Cardiac fibroblast (primary cell): Measurements from ENCODE around the gene GALNT18.

Experiments
- DNase-seq, 2 donors: peaks; one replicate each; pipeline versions ENCODE4 v3.0.0 to v3.0.0-alpha.2; 2010; ENCODE audit warnings: low read depth in 2 of 2
- H3K4me3 ChIP-seq, 2 donors: replicated peaks in 1 of 2; 1 replicate in 1 of 2; 2 replicates in 1 of 2; pipeline ENCODE4 v1.5.1; 2011; ENCODE audit warnings: low read depth in 2 of 2, low read length in 2 of 2, mild to moderate bottlenecking in 2 of 2, moderate library complexity in 1 of 2
- CTCF ChIP-seq: IDR thresholded peaks from one replicate; pipeline ENCODE4 v1.5.1; 2011; ENCODE audit warnings: low read depth, mild to moderate bottlenecking, low read length, inconsistent platforms

GALNT18 gene

GRCh38 chr11:11580012-11580411 lies 41.8 kb downstream of the GALNT18 start:
- no peak for DNase-seq
- no peak for TF ChIP-seq CTCF
- no peak overlapping the region for H3K4me3 ChIP-seq

GRCh38 chr11:11579012-11579988 lies 42.5 kb downstream of the GALNT18 start:
- no peak overlapping the region for H3K4me3 ChIP-seq
- no peak for TF ChIP-seq CTCF
- no peak for DNase-seq

- H3K4me3 ChIP-seq = no peak overlapping the region
- TF ChIP-seq CTCF = no peak
- no peak for DNase-seq
Observed at GRCh38 chr11:11577932-11578911, 43.6 kb downstream of the GALNT18 start.

DNA sequence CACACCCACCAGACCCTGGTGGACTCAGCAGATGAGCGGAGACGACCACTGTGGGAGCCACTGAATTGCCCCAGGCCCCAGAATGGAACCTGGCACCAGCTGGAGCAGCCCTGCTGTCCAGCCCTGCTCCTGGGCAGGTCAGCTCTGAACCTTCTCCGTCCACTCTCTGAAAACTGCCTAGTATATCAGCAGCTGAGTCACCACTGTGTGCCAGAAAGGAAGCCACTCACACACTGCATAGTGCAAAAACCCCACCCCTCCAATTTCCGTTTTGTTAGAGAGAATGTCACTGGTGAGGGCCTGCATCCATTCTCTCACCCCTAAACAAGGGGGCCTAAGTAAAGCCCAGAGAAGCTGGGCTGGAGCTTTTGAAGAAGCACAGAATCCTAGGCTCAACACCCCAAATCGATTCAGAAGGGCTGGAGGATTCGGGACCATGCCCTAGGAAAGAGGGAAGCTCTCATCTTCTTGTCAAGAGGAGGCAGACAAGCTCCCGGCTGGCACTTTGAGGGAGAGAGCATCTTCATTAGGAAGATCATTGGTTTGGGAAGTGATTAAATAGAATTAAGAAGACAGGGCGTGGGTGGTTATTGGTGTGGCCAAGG lies 44.5 kb downstream of the GALNT18 start:
- no peak for TF ChIP-seq CTCF
- H3K4me3 ChIP-seq = no peak overlapping the region
- peak; percentile 4 to 29 for DNase-seq

GRCh38 chr11:11574373-11575287 lies 47.2 kb downstream of the GALNT18 start:
- no peak for TF ChIP-seq CTCF
- no peak for DNase-seq
- no peak overlapping the region for H3K4me3 ChIP-seq
